Mesenchymal stem cell (in vitro differentiated cells and primary cell): ENCODE measurements around the gene SLC8A1.

Source experiments
- DNase-seq: peaks from one replicate; pipeline ENCODE4 v3.0.0-alpha.2; 2013
- H2AFZ ChIP-seq: one replicate; pipeline ENCODE4 v1.6.1; 2013; ENCODE audit warnings: low read depth, mild to moderate bottlenecking, control low read depth, inconsistent platforms, low read length, moderate library complexity
- H2AK5ac ChIP-seq: 2 replicates; pipeline ENCODE4 v1.6.1; 2013; ENCODE audit warnings: low read length, moderate library complexity, mild to moderate bottlenecking, inconsistent platforms; ENCODE audit not compliant: severe bottlenecking
- H2BK120ac ChIP-seq: one replicate; pipeline ENCODE4 v1.6.1; 2013; ENCODE audit warnings: low read depth, mild to moderate bottlenecking, inconsistent platforms, low read length, moderate library complexity
- H2BK12ac ChIP-seq, 2 experiments: one replicate each; pipeline ENCODE4 v1.6.1; 2013; ENCODE audit warnings: inconsistent platforms in 2 of 2, low read length in 2 of 2, mild to moderate bottlenecking in 2 of 2, moderate library complexity in 2 of 2, control low read depth in 1 of 2
- H2BK15ac ChIP-seq: one replicate; pipeline ENCODE4 v1.6.1; 2013; ENCODE audit warnings: mild to moderate bottlenecking, low read depth, inconsistent platforms; ENCODE audit not compliant: poor library complexity, severe bottlenecking
- H2BK5ac ChIP-seq: 2 replicates; pipeline ENCODE4 v1.6.1; 2013; ENCODE audit warnings: low read depth, mild to moderate bottlenecking, low read length, control low read depth, inconsistent platforms; ENCODE audit not compliant: poor library complexity, severe bottlenecking
- H3K14ac ChIP-seq, 2 experiments: one replicate each; pipeline ENCODE4 v1.6.1; 2013; ENCODE audit warnings: inconsistent platforms in 2 of 2, low read length in 2 of 2, control low read depth in 1 of 2, mild to moderate bottlenecking in 1 of 2, moderate library complexity in 1 of 2
- H3K18ac ChIP-seq, 2 experiments: one replicate each; pipeline ENCODE4 v1.6.1; 2013; ENCODE audit warnings: inconsistent platforms in 2 of 2, low read length in 2 of 2, control low read depth in 1 of 2, low read depth in 1 of 2, mild to moderate bottlenecking in 1 of 2
- H3K23ac ChIP-seq, 2 experiments: one replicate each; pipeline ENCODE4 v1.6.1; 2013; ENCODE audit warnings: inconsistent platforms in 2 of 2, low read length in 2 of 2, mild to moderate bottlenecking in 2 of 2, moderate library complexity in 2 of 2, control low read depth in 1 of 2
- H3K27ac ChIP-seq: 2 replicates; pipeline ENCODE4 v1.5.1; 2013; ENCODE audit warnings: mild to moderate bottlenecking, moderate library complexity, low read length, control low read depth, inconsistent platforms; ENCODE audit not compliant: poor library complexity, severe bottlenecking
- H3K27me3 ChIP-seq, 2 experiments: 2 replicates each; pipeline versions ENCODE4 v1.6.1 to v1.7.0; 2013; ENCODE audit warnings: low read length in 2 of 2, mild to moderate bottlenecking in 2 of 2, moderate library complexity in 2 of 2, control low read depth in 1 of 2, inconsistent platforms in 1 of 2; ENCODE audit not compliant: control insufficient read depth in 1 of 2, insufficient read depth in 1 of 2
- H3K36me3 ChIP-seq, 2 experiments: 2 replicates each; pipeline versions ENCODE4 v1.6.1 to v1.7.0; 2013; ENCODE audit warnings: low read length in 2 of 2, control low read depth in 1 of 2, inconsistent platforms in 1 of 2, low read depth in 1 of 2, mild to moderate bottlenecking in 1 of 2; ENCODE audit not compliant: insufficient read depth in 2 of 2, control insufficient read depth in 1 of 2
- H3K4ac ChIP-seq, 2 experiments: one replicate each; pipeline ENCODE4 v1.6.1; 2013; ENCODE audit warnings: inconsistent platforms in 2 of 2, low read length in 2 of 2, mild to moderate bottlenecking in 2 of 2, moderate library complexity in 2 of 2, control low read depth in 1 of 2, low read depth in 1 of 2
- H3K4me1 ChIP-seq: 2 replicates; pipeline ENCODE4 v1.6.1; 2013; ENCODE audit warnings: low read depth, low read length, control low read depth; ENCODE audit not compliant: control insufficient read depth, insufficient read depth
- H3K4me2 ChIP-seq: 2 replicates; pipeline ENCODE4 v1.6.1; 2013; ENCODE audit warnings: low read length, mild to moderate bottlenecking, inconsistent platforms; ENCODE audit not compliant: poor library complexity, severe bottlenecking
- H3K4me3 ChIP-seq, 2 experiments: 2 replicates each; pipeline versions ENCODE4 v1.5.1 to v1.7.0; 2013; ENCODE audit warnings: low read length in 2 of 2, mild to moderate bottlenecking in 2 of 2, control low read depth in 1 of 2, low read depth in 1 of 2; ENCODE audit not compliant: insufficient read depth in 1 of 2
- H3K79me1 ChIP-seq: replicated peaks from 2 replicates; pipeline ENCODE4 v1.6.1; 2013; ENCODE audit warnings: mild to moderate bottlenecking, control low read depth, low read length, inconsistent platforms; ENCODE audit not compliant: poor library complexity, severe bottlenecking
- H3K9ac ChIP-seq: 2 replicates; pipeline ENCODE4 v1.7.0; 2013; ENCODE audit warnings: mild to moderate bottlenecking, low read length, moderate library complexity
- H3K9me3 ChIP-seq: 2 replicates; pipeline ENCODE4 v1.7.0; 2013; ENCODE audit warnings: mild to moderate bottlenecking, low read length; ENCODE audit not compliant: control insufficient read depth
- H4K8ac ChIP-seq: one replicate; pipeline ENCODE4 v1.6.1; 2013; ENCODE audit warnings: inconsistent platforms, mild to moderate bottlenecking, low read length, moderate library complexity
- H4K91ac ChIP-seq: one replicate; pipeline ENCODE4 v1.6.1; 2013; ENCODE audit warnings: mild to moderate bottlenecking, low read length, inconsistent platforms
- WGBS: methylation state at CpG from one replicate; pipeline ENCODE4 v1.1.7; 2013; ENCODE audit warnings: mixed read lengths; 5-methylcytosine and 5-hydroxymethylcytosine counted together

Gene SLC8A1

DNA sequence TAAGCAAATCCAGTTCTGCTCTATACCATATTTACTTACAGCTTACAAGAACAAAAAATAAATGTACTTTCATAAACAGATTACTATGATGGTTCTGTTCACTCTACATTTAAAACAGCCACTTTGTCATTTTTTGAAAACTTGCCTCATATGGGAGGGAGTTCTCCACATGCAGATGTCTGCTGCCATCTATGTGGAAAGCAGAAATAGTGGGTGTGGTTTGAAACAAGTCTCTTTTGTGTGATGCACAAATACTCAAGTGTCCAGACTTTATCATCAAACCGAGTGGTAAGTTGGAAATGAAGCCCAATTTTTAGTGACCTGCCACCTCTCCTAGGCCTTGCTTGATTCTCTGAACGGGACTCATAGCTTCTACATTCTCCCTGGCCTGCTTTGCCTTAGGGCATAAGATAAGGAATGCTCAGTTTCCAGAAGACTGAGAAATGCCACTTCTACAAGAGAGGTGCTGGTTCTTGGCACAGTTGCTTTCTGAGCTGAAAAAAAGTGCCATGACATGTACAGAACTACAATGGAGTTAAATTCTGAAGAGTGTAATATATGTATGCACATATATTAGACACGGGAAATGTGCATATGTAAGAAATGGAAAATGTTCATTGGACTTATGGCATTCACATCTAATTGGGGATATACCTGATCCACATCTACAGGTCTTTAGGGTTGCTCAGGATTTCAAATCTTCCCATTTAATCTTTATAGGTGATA is 221.0 kb downstream of the SLC8A1 start:
- H3K9ac ChIP-seq = no peak overlapping the region
- no peak overlapping the region for H2BK5ac ChIP-seq
- H3K4me1 ChIP-seq = no peaks in the 10 kb centered on the region
- H2AK5ac ChIP-seq = no peak overlapping the region
- H3K14ac ChIP-seq = no peak overlapping the region
- H2AFZ ChIP-seq = no peak overlapping the region
- no peak overlapping the region for H2BK120ac ChIP-seq
- H3K23ac ChIP-seq = no peak overlapping the region
- H4K8ac ChIP-seq = no peak overlapping the region
- no peak overlapping the region for H3K4ac ChIP-seq
- H2BK12ac ChIP-seq = no peak overlapping the region
- H3K27ac ChIP-seq = no peak overlapping the region
- DNase-seq = no peak
- no peak overlapping the region for H3K4me3 ChIP-seq
- WGBS = 82% methylated on average over 3 of the region's 3 CpGs
- no peaks in the 10 kb centered on the region for H3K36me3 ChIP-seq
- no peaks in the 10 kb centered on the region for H3K9me3 ChIP-seq
- no peak overlapping the region for H4K91ac ChIP-seq
- no peak overlapping the region for H2BK15ac ChIP-seq
- H3K18ac ChIP-seq = no peak overlapping the region
- H3K4me2 ChIP-seq = no peak overlapping the region
- no peaks in the 10 kb centered on the region for H3K27me3 ChIP-seq
- H3K79me1 ChIP-seq = no peaks in the 10 kb centered on the region

DNA sequence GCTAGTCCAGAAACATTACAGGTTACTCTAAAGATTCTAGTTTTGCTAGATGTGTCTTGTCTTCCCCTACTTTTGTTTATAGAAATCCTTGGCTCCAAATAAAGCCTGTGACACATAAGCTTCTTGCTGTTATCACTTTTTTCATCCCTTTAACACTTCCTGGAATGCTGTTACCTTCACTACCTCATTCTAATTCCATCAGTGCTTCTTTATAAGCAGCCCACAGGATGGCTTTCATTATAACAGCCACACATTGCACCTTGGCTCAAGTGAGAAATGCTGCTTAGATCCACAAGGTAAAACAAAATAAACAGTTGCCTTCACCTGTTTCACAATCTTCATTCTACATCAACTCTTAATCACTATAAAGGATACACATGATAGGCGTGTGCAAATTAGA is 221.7 kb downstream of the SLC8A1 start:
- Histone ChIP-seq H3K79me1 (no peaks in the 10 kb centered on the region), H3K4me1 (no peaks in the 10 kb centered on the region), H4K91ac (no peak overlapping the region), H3K4me3 (no peak overlapping the region), H2BK15ac (no peak overlapping the region), H3K4me2 (no peak overlapping the region), H2BK5ac (no peak overlapping the region), H2BK120ac (no peak overlapping the region), H3K23ac (no peak overlapping the region), H2BK12ac (no peak overlapping the region), H4K8ac (no peak overlapping the region), H3K27me3 (no peaks in the 10 kb centered on the region), H3K14ac (no peak overlapping the region), H3K27ac (no peak overlapping the region), H3K18ac (no peak overlapping the region), H3K36me3 (no peaks in the 10 kb centered on the region), H2AK5ac (no peak overlapping the region), H3K9ac (no peak overlapping the region), H3K4ac (no peak overlapping the region), H2AFZ (no peak overlapping the region), H3K9me3 (no peaks in the 10 kb centered on the region)
- no CpG with 5 or more reads among the region's 1 CpG for WGBS
- no peak for DNase-seq

DNA sequence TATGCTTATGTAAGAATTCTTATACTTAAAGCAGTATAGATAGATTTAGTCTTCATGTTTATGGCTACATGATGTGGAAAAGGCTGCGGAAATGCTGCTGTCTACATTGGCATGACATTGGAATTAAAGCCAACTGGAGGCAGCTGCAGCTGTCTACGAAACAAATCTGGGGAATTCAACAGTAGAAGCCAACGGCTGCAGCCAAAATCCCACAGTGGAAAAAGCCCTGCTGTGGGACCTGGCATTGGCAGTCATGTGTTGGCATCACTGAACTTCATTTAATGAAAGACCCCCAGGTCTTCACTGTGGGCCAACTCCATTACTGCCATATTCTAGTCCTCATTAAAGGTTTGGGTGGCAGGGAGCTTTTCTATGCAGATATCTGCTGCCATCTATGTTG is 223.6 kb downstream of the SLC8A1 start:
- Histone ChIP-seq H4K91ac (no peak overlapping the region), H3K9ac (no peak overlapping the region), H3K14ac (no peak overlapping the region), H3K23ac (no peak overlapping the region), H3K18ac (no peak overlapping the region), H2AK5ac (no peak overlapping the region), H3K27ac (no peak overlapping the region), H2BK12ac (no peak overlapping the region), H2BK120ac (no peak overlapping the region), H3K4me2 (no peak overlapping the region), H3K79me1 (no peaks in the 10 kb centered on the region), H3K4me1 (no peaks in the 10 kb centered on the region), H3K4me3 (no peak overlapping the region), H2BK5ac (no peak overlapping the region), H3K9me3 (no peaks in the 10 kb centered on the region), H3K27me3 (no peaks in the 10 kb centered on the region), H2AFZ (no peak overlapping the region), H3K4ac (no peak overlapping the region), H4K8ac (no peak overlapping the region), H3K36me3 (no peaks in the 10 kb centered on the region), H2BK15ac (no peak overlapping the region)
- 83% methylated on average over 3 of the region's 3 CpGs for WGBS
- DNase-seq = no peak

DNA sequence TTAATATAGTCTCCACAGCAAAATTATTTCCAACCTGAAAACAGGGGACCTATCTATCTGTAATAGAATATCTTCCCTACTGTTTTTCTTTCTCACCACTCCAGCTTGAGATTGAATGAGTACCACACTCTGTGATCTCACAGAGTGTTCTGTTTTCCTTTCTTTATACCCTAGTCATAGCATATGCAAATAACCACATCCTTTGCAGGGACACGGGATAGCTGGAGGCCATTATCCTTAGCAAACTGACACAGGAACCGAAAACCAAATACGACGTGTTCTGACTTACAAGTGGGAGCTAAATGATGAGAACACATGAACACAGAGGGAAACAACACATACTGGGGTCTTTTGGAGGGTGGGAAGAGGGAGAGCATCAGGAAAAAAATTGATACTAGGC is 224.7 kb downstream of the SLC8A1 start:
- Histone ChIP-seq H3K27ac (no peak overlapping the region), H2BK5ac (no peak overlapping the region), H3K9ac (no peak overlapping the region), H2AFZ (no peak overlapping the region), H3K23ac (no peak overlapping the region), H2AK5ac (no peak overlapping the region), H3K36me3 (no peaks in the 10 kb centered on the region), H4K8ac (no peak overlapping the region), H3K9me3 (no peaks in the 10 kb centered on the region), H3K4me2 (no peak overlapping the region), H3K4me3 (no peak overlapping the region), H3K4ac (no peak overlapping the region), H2BK120ac (no peak overlapping the region), H3K79me1 (no peaks in the 10 kb centered on the region), H3K14ac (no peak overlapping the region), H3K18ac (no peak overlapping the region), H2BK12ac (no peak overlapping the region), H4K91ac (no peak overlapping the region), H2BK15ac (no peak overlapping the region), H3K27me3 (no peaks in the 10 kb centered on the region), H3K4me1 (peaks cover 1% of the 10 kb centered on the region)
- WGBS = 86% methylated on average over 4 of the region's 4 CpGs
- no peak for DNase-seq
